Astrocyte of the cerebellum (primary cell): ENCODE data around the gene TEK.

ENCODE experiments used
- DNase-seq: peaks from one replicate; pipeline ENCODE4 v3.0.0-alpha.2; 2011; ENCODE audit warnings: low read depth
- H3K4me3 ChIP-seq: 2 replicates; pipeline ENCODE4 v1.5.1; 2011; ENCODE audit warnings: mild to moderate bottlenecking, low read depth, low read length, moderate library complexity
- in situ Hi-C: cut with HindIII; loops from 2 replicates; pipeline ENCODE4 v1.10.0; 2017; ENCODE audit warnings: low sequenced_read_pairs
- TF ChIP-seq, protein P1 (sequence below): IDR thresholded peaks from 2 replicates; pipeline ENCODE4 v1.5.1; 2012; ENCODE audit warnings: low read length, low read depth, moderate library complexity, mild to moderate bottlenecking; ENCODE audit errors: missing control alignments

The TEK gene

DNA sequence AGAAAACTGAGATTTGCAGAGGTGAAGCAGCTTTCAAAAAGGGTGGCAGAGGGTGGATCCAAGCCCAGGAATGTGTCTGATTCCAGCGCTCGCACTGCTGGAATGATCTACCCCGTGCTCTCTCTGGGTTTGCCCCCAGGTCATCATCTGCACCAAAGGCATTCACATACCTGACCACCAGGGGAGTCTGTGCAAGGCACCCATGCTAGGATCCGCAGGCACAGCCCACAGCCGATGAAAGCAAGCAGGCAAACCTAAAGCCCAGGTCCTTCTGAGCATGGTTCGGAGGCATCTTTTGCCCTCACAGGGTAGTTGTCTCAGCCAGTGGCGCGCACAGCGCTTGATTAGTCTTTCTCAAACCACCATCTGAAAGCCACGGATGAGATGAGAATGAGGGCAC is 56.6 kb downstream of the TEK start:
- no peak overlapping the region for H3K4me3 ChIP-seq
- no peak for DNase-seq
- TF ChIP-seq, protein P1, sequence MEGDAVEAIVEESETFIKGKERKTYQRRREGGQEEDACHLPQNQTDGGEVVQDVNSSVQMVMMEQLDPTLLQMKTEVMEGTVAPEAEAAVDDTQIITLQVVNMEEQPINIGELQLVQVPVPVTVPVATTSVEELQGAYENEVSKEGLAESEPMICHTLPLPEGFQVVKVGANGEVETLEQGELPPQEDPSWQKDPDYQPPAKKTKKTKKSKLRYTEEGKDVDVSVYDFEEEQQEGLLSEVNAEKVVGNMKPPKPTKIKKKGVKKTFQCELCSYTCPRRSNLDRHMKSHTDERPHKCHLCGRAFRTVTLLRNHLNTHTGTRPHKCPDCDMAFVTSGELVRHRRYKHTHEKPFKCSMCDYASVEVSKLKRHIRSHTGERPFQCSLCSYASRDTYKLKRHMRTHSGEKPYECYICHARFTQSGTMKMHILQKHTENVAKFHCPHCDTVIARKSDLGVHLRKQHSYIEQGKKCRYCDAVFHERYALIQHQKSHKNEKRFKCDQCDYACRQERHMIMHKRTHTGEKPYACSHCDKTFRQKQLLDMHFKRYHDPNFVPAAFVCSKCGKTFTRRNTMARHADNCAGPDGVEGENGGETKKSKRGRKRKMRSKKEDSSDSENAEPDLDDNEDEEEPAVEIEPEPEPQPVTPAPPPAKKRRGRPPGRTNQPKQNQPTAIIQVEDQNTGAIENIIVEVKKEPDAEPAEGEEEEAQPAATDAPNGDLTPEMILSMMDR, result no peak
- in situ Hi-C loops, result no loop called here

DNA sequence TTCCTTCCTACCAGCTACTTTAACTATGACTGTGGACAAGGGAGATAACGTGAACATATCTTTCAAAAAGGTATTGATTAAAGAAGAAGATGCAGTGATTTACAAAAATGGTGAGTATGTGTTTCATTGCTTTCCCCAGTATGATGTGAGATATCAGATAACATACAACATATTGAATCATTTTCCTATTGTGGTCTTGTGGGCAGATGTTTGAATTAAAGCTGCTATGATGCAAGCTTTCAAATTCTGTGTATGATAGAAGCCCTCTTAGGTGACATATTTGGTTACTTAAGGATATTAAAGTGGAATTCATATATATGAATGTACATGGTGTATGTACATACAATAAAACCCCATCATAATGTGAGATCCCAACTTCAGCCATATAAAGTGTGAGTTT is 59.5 kb downstream of the TEK start:
- no peak for DNase-seq
- in situ Hi-C loops, result no loop called here

DNA sequence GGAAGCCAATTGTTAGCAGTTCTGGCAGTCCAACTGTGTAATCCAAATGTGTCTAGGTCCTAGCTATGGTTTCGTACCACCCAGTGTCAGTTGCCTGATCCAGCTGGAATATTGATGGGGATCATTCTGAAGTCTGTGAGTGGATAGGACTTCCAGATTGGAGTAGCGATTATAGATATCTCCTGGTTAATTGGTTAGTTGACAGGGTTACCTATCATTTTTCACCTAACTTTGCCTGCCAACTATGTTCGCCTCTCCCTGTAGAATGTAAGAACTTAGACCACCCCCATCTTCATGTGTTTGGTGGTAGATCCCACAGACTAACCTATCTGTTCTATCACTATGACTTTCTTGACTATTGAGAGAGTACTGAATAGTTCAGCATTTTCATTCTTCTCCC is 59.9 kb downstream of the TEK start:
- in situ Hi-C loops, result no loop called here
- TF ChIP-seq, protein P1, result no peak
- H3K4me3 ChIP-seq, result no peak overlapping the region
- DNase-seq, result no peak

More for the DNA sequence above, 59.5 kb downstream of the TEK start:
- H3K4me3 ChIP-seq, result no peak overlapping the region
- TF ChIP-seq, protein P1, result no peak

DNA sequence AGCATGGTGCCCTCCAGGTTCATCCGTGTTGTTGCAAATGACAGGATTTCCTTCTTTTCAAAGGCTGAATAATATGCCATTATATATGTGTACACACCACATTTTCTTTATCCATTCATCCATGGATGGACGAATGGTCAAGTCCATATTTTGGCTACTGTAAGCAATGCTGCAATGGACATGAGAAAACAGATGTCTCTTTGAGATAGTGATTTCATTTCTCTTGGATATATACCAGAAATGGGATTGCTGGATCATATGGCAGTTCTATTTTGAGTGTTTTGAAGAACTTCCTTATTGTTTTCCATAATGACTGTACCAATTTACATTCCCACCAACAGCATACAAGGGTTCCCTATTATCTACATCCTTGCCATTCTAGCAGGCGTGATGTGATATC is 67.9 kb downstream of the TEK start:
- in situ Hi-C loops, result no loop called here
- TF ChIP-seq, protein P1, result no peak
- H3K4me3 ChIP-seq, result no peak overlapping the region
- DNase-seq, result no peak

DNA sequence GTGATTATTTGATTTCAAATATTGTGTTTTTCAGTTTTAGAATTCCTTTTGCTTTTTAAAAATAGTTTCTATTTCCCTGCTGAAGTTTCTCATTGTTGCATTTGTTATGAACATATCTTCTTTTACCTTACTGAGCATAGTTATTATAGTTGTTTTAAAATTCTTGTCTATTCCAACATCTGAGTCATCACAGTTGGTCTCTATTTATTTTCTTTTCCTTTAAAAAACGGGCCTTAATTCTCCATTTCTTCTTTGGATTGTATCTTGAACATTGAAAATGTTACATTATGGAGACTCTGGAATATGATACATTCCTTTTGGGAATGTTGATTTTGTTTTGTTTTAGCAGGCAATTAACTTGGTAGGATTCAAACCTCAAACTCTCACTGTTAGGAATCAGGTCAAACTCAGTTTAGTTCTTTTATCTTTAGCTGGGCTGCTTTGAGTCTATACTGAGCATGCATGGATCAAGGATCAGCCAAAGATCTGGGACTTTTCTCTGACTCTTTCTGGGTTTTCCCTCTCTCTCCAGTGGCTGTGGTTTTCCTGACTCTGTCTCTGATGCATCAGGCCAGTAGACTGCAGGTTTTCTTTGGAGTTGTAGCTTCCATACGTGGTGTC is 70.3 kb downstream of the TEK start:
- TF ChIP-seq, protein P1, result no peak
- in situ Hi-C loops, result no loop called here
- H3K4me3 ChIP-seq, result no peak overlapping the region
- no peak for DNase-seq

DNA sequence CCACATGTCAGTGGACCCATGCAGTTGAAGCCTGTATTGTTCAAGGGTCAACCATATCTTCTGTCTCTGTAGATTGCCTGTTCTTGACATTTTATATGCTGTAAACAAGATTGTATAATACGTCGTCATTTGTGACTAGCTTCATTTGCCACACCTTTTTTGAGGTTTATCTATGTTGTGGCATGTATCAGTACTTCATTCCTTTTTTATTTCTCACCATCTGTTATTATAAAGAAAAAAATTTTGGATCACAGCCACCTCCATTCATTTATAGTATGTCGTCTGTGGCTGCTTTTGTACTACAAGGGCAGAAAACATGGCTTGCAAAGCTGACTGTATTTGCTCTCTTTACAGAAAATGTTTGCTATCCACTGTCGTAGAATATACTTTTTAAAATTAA is 72.4 kb downstream of the TEK start:
- peak; percentile 50 for DNase-seq
- no peak overlapping the region for H3K4me3 ChIP-seq
- in situ Hi-C loops, result no loop called here
- TF ChIP-seq, protein P1, result no peak
